Measurements from ENCODE around the gene SEC31A. TPM values are rescaled to one million over a fixed set of nuclear protein-coding genes. Genes with fewer than 3 reads are reported as not detected.

Gene SEC31A
- total and polyA plus RNA-seq, 2 donors (not counting 1 experiment from before 2014, with no cell fraction given): 52.7 to 134 TPM

DNA sequence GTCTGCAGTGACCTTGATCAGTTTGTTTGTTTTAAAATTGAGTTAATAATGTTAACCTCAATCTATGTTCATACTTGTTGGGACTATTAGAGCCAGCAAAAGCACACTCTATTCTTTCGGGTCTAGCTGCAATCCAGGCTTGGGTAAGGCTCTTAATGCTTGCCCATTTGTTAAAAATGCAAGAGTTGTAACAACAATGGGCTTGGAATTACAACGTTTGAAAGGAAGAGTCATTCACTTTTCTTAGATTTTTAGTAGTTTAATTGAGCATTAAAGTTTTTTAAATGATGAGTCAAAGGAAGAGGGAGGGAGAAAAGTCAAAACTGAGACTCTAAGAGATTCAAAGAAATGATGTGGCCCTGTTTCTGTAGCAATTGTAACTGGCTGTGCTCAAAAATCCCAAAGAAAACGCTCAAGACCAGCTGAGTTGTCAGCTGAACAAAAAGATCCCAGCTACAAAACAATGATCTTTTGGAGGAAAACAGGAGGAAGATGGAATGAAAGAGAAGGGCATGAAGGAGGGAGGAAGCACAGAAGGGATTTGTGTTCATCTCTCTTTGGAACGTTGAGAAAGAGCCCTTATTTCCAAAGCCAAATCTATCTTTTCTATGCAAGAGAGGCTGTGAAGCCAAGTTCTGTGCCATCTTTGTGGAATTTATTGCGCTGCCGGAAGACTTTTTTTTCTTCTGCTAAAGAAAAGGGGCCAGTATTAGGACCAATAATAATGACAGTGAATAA lies 97.9 kb downstream of the SEC31A start:
- ATAC-seq (ENCODE audit: low read depth) (no peak), DNase-seq (no peak)
- Histone ChIP-seq H3K9me3 (ENCODE audit: control extremely low read depth in 1 of 3, control insufficient read depth in 2 of 3, insufficient read depth in 1 of 3, low read length in 2 of 3) (peaks cover 0 to 3% (median 0%) of the 10 kb centered on the region in 3 donors), H3K36me3 (replicated peaks in 1 of 2; ENCODE audit: control extremely low read depth in 1 of 2, control insufficient read depth in 1 of 2, extremely low read depth in 1 of 2, insufficient read depth in 2 of 2, low read length in 1 of 2) (no peaks in the 10 kb centered on the region), H3K4me1 (ENCODE audit: control insufficient read depth in 2 of 2, insufficient read depth in 2 of 2, low read length in 2 of 2) (peaks cover 4 to 8% of the 10 kb centered on the region in 2 donors), H3K4me3 (ENCODE audit: control extremely low read depth in 1 of 5, extremely low read depth in 1 of 5, insufficient read depth in 1 of 5, low read depth in 2 of 5, low read length in 4 of 5) (no peak overlapping the region), H3K79me2 (ENCODE audit: control insufficient read depth, insufficient read depth, low read length) (no peaks in the 10 kb centered on the region), H3K27me3 (replicated peaks in 1 of 4; ENCODE audit: control extremely low read depth in 1 of 4, control insufficient read depth in 3 of 4, insufficient read depth in 4 of 4, low read length in 3 of 4) (peaks cover 0 to 19% (median 6%) of the 10 kb centered on the region in 4 experiments), H3K4me2 (replicated peaks; ENCODE audit: low read depth, low read length, poor library complexity, severe bottlenecking) (no peak overlapping the region), H3K9ac (ENCODE audit: low read length) (no peak overlapping the region), H3K27ac (ENCODE audit: low read length in 2 of 2) (no peak overlapping the region), H2AFZ (ENCODE audit: insufficient read depth, low read depth, low read length, poor library complexity, severe bottlenecking) (no peak overlapping the region), H4K20me1 (ENCODE audit: control insufficient read depth, insufficient read depth, low read length, poor library complexity, severe bottlenecking) (no peaks in the 10 kb centered on the region)
- H3K4me1 Mint-ChIP-seq: peaks cover 7% of the 10 kb centered on the region
- ChIA-PET POLR2A (no interaction called here), CTCF (interaction anchor here (1.2 kb wide), 1 partner anchor 9 kb away, joined by 3 read pairs; no protein-coding TSS in a partner anchor)
- 100% methylated on average over 1 of the region's 6 CpGs for WGBS (ENCODE audit: insufficient coverage)
- intact Hi-C loops (cut with micrococcal nuclease): no loop called here
- H3K9me3 Mint-ChIP-seq (ENCODE audit: insufficient read depth): no peaks in the 10 kb centered on the region
- no peak overlapping the region for H3K4me3 Mint-ChIP-seq
- peaks cover 40% of the 10 kb centered on the region for H3K27me3 Mint-ChIP-seq
- TF ChIP-seq, protein P1, sequence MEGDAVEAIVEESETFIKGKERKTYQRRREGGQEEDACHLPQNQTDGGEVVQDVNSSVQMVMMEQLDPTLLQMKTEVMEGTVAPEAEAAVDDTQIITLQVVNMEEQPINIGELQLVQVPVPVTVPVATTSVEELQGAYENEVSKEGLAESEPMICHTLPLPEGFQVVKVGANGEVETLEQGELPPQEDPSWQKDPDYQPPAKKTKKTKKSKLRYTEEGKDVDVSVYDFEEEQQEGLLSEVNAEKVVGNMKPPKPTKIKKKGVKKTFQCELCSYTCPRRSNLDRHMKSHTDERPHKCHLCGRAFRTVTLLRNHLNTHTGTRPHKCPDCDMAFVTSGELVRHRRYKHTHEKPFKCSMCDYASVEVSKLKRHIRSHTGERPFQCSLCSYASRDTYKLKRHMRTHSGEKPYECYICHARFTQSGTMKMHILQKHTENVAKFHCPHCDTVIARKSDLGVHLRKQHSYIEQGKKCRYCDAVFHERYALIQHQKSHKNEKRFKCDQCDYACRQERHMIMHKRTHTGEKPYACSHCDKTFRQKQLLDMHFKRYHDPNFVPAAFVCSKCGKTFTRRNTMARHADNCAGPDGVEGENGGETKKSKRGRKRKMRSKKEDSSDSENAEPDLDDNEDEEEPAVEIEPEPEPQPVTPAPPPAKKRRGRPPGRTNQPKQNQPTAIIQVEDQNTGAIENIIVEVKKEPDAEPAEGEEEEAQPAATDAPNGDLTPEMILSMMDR (IDR thresholded peaks at IDR 0.05): no peak
- no peak for TF ChIP-seq EZH2 (IDR thresholded peaks at IDR 0.05; ENCODE audit: borderline replicate concordance, insufficient read depth, low read depth, low read length, poor library complexity, severe bottlenecking)
- H3K27ac Mint-ChIP-seq: no peak overlapping the region

DNA sequence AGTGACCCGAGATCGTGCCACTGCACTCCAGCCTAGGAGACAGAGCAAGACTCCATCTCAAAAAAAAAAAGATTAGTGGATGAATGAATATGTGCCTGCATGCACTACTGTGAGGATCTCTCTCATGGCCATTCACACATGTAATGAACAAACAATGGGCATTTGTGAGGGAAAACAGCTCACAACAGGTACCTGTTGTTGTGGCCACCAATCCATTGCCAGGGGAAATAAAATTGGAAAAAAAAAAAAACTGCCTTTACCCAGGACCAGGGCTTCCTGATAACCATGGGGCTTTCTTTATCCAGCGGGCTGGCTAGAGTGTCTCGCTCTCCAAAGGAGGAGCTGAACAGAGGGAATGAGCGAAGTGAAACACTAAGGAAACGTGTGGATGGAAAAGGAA lies 99.8 kb downstream of the SEC31A start:
- no peak for ATAC-seq (ENCODE audit: low read depth)
- Histone ChIP-seq H3K9ac (ENCODE audit: low read length) (no peak overlapping the region), H3K4me2 (replicated peaks; ENCODE audit: low read depth, low read length, poor library complexity, severe bottlenecking) (no peak overlapping the region), H3K27ac (ENCODE audit: low read length in 2 of 2) (no peak overlapping the region), H3K36me3 (replicated peaks in 1 of 2; ENCODE audit: control extremely low read depth in 1 of 2, control insufficient read depth in 1 of 2, extremely low read depth in 1 of 2, insufficient read depth in 2 of 2, low read length in 1 of 2) (no peaks in the 10 kb centered on the region), H3K79me2 (ENCODE audit: control insufficient read depth, insufficient read depth, low read length) (no peaks in the 10 kb centered on the region), H3K4me3 (ENCODE audit: control extremely low read depth in 1 of 5, extremely low read depth in 1 of 5, insufficient read depth in 1 of 5, low read depth in 2 of 5, low read length in 4 of 5) (no peak overlapping the region), H3K4me1 (ENCODE audit: control insufficient read depth in 2 of 2, insufficient read depth in 2 of 2, low read length in 2 of 2) (no peaks in the 10 kb centered on the region), H3K27me3 (replicated peaks in 1 of 4; ENCODE audit: control extremely low read depth in 1 of 4, control insufficient read depth in 3 of 4, insufficient read depth in 4 of 4, low read length in 3 of 4) (peaks cover 0 to 3% (median 0%) of the 10 kb centered on the region in 4 experiments), H3K9me3 (ENCODE audit: control extremely low read depth in 1 of 3, control insufficient read depth in 2 of 3, insufficient read depth in 1 of 3, low read length in 2 of 3) (no peaks in the 10 kb centered on the region), H2AFZ (ENCODE audit: insufficient read depth, low read depth, low read length, poor library complexity, severe bottlenecking) (no peak overlapping the region), H4K20me1 (ENCODE audit: control insufficient read depth, insufficient read depth, low read length, poor library complexity, severe bottlenecking) (no peaks in the 10 kb centered on the region)
- CTCF ChIA-PET: no interaction called here
- POLR2A ChIA-PET: no interaction called here
- H3K4me3 Mint-ChIP-seq: no peak overlapping the region
- 100% methylated on average over 2 of the region's 6 CpGs for WGBS (ENCODE audit: insufficient coverage)
- no peak for DNase-seq
- H3K27me3 Mint-ChIP-seq: peaks cover 29% of the 10 kb centered on the region
- no peak overlapping the region for H3K27ac Mint-ChIP-seq
- H3K9me3 Mint-ChIP-seq (ENCODE audit: insufficient read depth): no peaks in the 10 kb centered on the region
- TF ChIP-seq EZH2 (IDR thresholded peaks at IDR 0.05; ENCODE audit: borderline replicate concordance, insufficient read depth, low read depth, low read length, poor library complexity, severe bottlenecking): no peak
- TF ChIP-seq, protein P1 (IDR thresholded peaks at IDR 0.05): no peak
- intact Hi-C loops (cut with micrococcal nuclease): no loop called here
- H3K4me1 Mint-ChIP-seq: no peaks in the 10 kb centered on the region

Data from B cell (primary cell).